ENCODE data around the gene DIAPH2. TPM values are rescaled to one million over a fixed set of nuclear protein-coding genes. Genes with fewer than 3 reads are reported as not detected.

Gene DIAPH2
- total RNA-seq, 1 donor from 2014 or later: 3.8 TPM

- no peak for TF ChIP-seq CTCF (IDR thresholded peaks at IDR 0.05; ENCODE audit: partially characterized antibody, unreplicated experiment)
- Mint-ChIP-seq H3K27me3 (ENCODE audit: unreplicated experiment) (no peaks in the 10 kb centered on the region), H3K9me3 (ENCODE audit: unreplicated experiment) (no peaks in the 10 kb centered on the region), H3K36me3 (ENCODE audit: unreplicated experiment) (no peaks in the 10 kb centered on the region), H3K4me1 (ENCODE audit: low read depth, unreplicated experiment) (no peaks in the 10 kb centered on the region), H3K27ac (ENCODE audit: unreplicated experiment) (no peak overlapping the region), H3K4me3 (ENCODE audit: unreplicated experiment) (no peak overlapping the region)
- no peak for DNase-seq
Measured at GRCh38 chrX:97547877-97548578, 863.4 kb downstream of the DIAPH2 start.

- Mint-ChIP-seq H3K36me3 (ENCODE audit: unreplicated experiment) (no peaks in the 10 kb centered on the region), H3K27me3 (ENCODE audit: unreplicated experiment) (no peaks in the 10 kb centered on the region), H3K4me1 (ENCODE audit: low read depth, unreplicated experiment) (no peaks in the 10 kb centered on the region), H3K27ac (ENCODE audit: unreplicated experiment) (no peak overlapping the region), H3K9me3 (ENCODE audit: unreplicated experiment) (no peaks in the 10 kb centered on the region), H3K4me3 (ENCODE audit: unreplicated experiment) (no peak overlapping the region)
- DNase-seq: no peak
- no peak for TF ChIP-seq CTCF (IDR thresholded peaks at IDR 0.05; ENCODE audit: partially characterized antibody, unreplicated experiment)
Measured at GRCh38 chrX:97551821-97552220, 867.2 kb downstream of the DIAPH2 start.

- H3K27me3 Mint-ChIP-seq (ENCODE audit: unreplicated experiment): no peaks in the 10 kb centered on the region
- no peak overlapping the region for H3K4me3 Mint-ChIP-seq (ENCODE audit: unreplicated experiment)
- DNase-seq: no peak
- H3K4me1 Mint-ChIP-seq (ENCODE audit: low read depth, unreplicated experiment): no peaks in the 10 kb centered on the region
- no peak overlapping the region for H3K27ac Mint-ChIP-seq (ENCODE audit: unreplicated experiment)
- H3K9me3 Mint-ChIP-seq (ENCODE audit: unreplicated experiment): no peaks in the 10 kb centered on the region
- no peak for TF ChIP-seq CTCF (IDR thresholded peaks at IDR 0.05; ENCODE audit: partially characterized antibody, unreplicated experiment)
- H3K36me3 Mint-ChIP-seq (ENCODE audit: unreplicated experiment): no peaks in the 10 kb centered on the region
Measured at GRCh38 chrX:97553833-97554232, 869.2 kb downstream of the DIAPH2 start.

GRCh38 chrX:97556359-97556758, 871.7 kb downstream of the DIAPH2 start:
- TF ChIP-seq CTCF (IDR thresholded peaks at IDR 0.05; ENCODE audit: partially characterized antibody, unreplicated experiment): no peak
- no peaks in the 10 kb centered on the region for H3K36me3 Mint-ChIP-seq (ENCODE audit: unreplicated experiment)
- peaks cover 2% of the 10 kb centered on the region for H3K9me3 Mint-ChIP-seq (ENCODE audit: unreplicated experiment)
- DNase-seq: no peak
- H3K27ac Mint-ChIP-seq (ENCODE audit: unreplicated experiment): no peak overlapping the region
- no peaks in the 10 kb centered on the region for H3K27me3 Mint-ChIP-seq (ENCODE audit: unreplicated experiment)
- no peak overlapping the region for H3K4me3 Mint-ChIP-seq (ENCODE audit: unreplicated experiment)
- H3K4me1 Mint-ChIP-seq (ENCODE audit: low read depth, unreplicated experiment): no peaks in the 10 kb centered on the region

- no peak for TF ChIP-seq CTCF (IDR thresholded peaks at IDR 0.05; ENCODE audit: partially characterized antibody, unreplicated experiment)
- Mint-ChIP-seq H3K9me3 (ENCODE audit: unreplicated experiment) (peaks cover 4% of the 10 kb centered on the region), H3K4me1 (ENCODE audit: low read depth, unreplicated experiment) (no peaks in the 10 kb centered on the region), H3K4me3 (ENCODE audit: unreplicated experiment) (no peak overlapping the region), H3K27ac (ENCODE audit: unreplicated experiment) (no peak overlapping the region), H3K27me3 (ENCODE audit: unreplicated experiment) (no peaks in the 10 kb centered on the region), H3K36me3 (ENCODE audit: unreplicated experiment) (no peaks in the 10 kb centered on the region)
- no peak for DNase-seq
Measured at GRCh38 chrX:97563531-97564133, 879.0 kb downstream of the DIAPH2 start.

Data from glutamatergic neuron (in vitro differentiated cells).